ENCODE measurements around the gene E2F8.

E2F8 gene

DNA sequence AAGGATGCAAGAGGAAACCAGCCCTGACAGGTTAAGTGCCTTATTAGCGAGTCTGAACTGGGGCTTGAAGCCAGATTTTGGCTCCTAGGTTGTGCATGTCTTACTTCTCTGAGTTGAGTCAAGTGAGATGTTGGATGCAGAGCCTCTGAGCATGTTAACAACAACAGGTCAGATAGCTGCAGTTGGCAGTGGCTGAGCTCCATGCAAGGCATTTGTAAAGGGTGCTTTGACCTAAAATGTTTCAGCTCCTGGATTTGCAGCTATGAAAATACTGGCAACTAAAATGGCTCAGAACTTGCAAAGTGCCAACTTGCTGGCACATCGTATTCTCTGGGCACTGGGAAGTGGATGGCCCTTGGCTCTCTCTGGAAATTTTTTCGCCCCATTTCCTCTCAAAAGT, 22.5 kb downstream of the E2F8 start:
- no peak for DNase-seq

DNA sequence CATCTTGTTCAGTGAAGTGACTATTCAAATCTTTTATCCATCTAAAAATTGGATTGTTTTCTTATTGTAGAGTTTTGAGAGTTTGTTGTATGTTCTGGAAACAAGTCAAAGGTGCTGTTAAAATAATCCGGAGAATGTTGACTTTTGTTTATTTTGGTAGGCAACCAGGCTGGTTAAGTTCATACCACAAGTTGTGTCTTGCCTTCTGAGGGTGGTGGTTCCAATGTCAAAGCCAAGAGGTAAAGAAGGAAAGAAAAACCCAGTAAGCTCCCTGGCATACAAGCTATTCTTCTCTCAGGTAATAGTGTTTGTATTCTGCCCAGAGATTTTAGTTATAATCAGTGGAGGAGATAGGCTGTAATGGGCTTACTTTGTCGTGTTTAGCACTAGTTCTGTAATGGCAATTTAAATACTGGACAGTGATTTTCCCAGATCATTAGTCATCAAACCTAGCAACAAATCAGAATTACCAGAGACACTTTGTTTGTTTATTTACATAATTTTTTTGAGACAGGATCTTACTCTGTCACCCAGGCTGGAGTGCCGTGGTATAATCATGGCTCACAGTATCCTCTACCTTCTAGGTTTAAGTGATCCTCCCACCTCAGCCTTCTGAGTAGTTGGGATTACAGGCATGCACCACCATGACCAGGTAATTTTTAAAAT, 23.9 kb downstream of the E2F8 start:
- DNase-seq = no peak

DNA sequence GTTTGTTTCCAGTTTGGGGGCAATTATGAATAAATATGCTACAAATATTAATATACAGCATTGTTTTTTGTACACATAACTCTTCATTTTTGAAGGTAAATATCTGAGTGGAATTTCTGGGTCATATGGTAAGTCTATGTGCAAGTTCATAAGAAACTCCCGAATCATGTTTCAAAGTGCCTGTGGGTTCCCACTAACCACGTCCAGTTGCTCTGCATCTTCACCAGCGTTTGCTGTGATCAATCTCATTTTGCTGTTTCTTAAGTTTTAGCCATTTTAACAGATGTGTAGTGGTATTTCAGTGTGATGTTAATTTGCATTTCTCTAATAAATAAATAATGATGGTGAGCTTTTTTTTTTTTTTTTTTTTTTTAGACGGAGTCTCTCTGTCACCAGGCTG, 24.7 kb downstream of the E2F8 start:
- DNase-seq = no peak

DNA sequence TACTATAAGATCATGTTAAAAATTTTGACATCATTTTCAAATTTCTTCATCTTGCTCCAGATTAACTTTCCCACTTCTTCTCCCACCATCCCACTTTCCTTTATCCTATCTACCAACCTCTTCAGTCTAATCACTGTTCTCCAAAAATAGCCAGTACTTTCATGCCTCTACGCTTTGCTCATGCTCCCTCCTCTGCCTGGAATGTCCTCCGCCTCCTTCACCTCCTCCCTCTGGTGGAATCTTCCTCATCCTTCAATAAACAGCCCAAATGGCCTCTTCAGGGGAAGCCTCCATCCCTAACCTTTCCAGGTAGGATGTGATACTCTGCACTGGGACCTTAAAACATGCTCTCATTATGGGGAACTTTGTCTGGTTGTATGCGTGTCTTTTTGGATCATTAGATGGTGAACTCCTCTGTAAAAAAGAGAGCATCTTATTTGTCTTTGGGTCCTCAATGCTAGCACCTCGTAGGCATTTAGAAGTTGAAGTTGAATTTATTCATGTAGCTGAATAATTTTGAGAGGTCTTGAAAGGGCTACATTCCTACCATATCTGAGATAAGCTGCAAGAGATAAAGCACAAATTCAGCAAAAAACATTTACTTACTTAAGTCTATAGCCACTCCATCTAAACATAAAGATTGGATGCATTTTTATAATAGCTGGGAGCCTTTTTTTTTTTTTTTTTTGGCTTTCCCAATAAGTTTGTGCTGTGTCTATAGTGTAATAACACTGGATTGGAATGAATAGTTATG, 31.0 kb downstream of the E2F8 start:
- no peak for DNase-seq

DNA sequence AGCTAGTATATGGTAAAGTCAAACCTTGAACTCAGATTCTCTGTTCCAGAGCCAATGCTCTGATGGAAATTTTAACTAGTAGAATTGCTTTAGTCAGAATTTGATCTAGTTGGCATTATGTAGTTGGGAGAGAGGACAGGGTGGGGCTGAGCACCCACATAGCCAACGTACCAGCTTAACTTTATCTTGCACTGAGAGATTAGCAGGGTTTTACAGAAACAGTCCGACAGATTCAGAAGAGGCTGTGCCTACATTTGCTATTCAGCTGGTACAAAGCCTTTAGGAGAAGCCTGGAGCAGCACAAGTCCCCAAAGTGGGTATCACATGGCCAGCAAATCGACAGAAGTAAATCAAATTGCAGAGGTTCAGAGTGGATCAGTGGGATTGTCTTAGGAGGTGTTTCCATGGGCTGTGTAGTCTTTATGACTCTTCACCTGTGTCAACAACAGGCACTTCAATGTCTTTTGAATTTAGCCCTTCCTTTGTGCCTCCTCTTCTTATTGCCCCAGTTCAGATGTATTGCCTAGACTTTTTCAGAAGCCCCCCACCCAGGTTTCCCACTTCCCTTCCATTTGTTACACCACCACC, 31.7 kb downstream of the E2F8 start:
- DNase-seq = no peak

DNA sequence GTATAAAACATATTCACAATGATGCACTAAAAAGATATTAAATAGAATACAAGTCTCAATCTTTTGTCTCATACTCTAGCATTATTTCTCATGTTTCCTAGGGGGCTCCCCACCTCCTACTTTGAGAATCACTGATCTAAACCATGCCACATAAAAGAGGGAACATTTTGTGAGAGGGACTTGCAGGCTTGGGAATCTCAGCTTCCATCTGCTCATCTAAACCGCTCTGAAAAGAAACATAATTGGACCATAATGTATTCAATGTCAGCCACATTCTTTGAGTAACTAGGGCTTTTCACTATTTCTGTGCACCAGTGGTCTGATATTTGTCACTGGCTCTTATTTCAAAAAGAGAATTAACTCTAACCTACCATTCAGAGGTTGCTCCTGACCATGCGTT, 32.6 kb downstream of the E2F8 start:
- no peak for DNase-seq

DNA sequence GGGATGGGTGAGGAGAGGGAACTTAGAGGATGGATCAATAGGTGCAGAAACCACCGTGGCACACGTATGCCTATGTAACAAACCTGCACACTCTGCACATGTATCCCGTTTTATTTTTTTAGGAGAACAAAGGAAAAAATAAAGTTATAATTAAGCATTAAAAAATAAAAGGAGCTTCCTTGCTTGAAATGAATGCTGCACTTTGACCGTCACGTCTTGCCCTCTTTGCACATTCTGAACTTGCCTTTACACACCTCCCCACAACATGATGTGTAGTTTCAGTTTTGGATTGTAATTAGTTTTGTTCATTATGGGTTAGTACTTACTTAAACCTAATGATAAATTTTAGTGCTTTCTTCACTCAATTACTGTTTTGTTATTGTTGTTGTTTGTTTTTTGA, 35.9 kb downstream of the E2F8 start:
- DNase-seq = no peak

DNA sequence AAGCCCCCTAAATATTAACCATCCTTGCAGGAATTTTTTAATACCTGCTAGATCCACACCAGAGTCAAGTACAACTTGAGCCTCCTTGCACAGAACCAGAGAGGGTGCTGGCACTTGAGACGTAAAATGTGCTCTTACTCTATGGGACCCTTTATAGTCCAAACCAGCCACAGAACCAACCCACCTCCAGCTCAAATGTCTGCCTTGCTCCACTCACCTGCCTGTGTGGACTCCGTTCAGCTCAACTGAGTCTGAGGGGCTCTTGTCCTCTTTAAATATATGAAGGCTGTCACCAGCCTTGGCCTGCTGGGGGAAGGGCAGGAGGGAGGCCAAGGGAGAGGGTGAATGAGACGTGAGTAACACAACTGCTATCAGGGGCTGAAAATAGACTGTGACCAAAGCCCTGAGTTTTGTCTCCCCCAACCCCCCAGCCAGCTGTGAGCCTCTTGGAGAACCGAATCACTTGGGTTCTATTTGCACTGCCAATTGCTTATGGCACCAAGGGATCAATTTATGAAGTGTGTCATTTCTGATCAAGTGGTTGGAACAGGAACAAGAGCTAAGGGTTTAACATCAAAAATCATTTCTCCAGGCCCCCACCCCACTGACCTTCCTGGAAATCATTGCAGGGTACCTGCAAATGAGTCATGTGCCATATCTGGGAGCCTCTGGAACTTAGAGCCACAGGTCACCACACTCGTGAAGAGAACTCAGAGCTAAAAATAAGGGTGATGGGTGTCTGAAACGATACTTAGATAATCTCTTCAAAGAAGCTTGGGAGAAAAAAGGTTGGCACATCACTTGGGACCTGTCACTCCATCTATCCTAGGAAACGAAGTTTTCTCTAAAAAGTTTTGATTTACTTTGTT, 38.8 kb downstream of the E2F8 start, which contains the start of gene CSRP3:
Gene CSRP3, minus strand, starts transcription at position 247 of the 869 bp plus-strand sequence. CDS start 9,535 bp downstream, outside the sequence.
- DNase-seq = peak; percentile 14

DNA sequence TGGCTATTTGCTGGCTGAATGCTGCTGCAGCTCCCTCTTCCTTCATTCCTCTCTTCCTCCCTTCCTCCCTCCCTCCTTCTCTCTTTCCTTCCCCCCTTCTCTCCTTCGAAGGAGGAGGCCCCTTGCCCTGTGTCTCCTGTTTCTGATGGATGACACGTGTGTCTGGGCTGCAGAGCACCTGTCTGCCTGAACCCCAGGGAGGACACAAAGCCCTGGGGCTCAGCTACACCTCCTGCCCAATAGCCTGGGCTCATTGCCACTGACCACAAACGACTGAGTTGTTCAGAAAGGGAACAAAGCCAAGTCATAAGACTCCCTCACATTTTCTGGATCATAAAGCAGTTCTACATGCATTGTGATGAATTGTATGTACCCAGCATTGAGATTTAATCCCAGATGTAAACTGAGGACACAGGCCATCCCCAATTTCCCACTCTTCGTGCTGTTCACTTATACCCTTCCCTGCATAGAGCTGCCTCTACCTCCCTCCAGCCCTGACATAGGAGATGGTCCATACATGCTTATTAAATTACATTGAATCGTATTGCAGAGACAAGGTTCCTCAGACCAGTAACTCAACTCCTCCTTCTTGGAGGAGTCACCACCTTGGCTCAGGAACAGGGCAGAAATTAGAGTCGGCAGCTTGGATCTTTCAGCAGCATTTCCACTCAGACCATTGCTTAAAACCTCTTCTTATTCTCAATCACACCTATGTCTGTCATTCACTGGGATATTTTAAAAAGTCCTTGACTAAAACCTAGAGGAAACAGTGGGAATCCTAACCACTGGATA, 40.1 kb downstream of the E2F8 start:
- peak; percentile 52 for DNase-seq

DNA sequence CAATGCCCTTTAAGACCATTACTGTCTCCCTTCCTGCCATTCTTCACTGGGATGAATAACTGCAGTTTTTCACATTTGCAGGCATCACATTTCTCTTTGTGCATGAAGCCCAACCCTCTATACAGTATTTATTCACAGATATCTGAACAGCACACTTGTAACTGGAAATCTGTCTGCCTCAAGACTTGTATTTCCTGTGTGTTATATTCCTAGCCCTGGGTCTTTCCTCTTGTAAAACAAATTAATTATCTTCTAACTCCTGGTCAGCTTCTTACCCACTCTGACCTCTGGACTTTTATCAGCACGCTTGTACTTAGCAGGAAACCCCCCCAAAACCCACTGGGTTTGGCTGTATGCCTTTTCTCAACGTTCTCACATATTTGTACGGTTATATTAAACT, 41.0 kb downstream of the E2F8 start:
- DNase-seq = no peak

DNA sequence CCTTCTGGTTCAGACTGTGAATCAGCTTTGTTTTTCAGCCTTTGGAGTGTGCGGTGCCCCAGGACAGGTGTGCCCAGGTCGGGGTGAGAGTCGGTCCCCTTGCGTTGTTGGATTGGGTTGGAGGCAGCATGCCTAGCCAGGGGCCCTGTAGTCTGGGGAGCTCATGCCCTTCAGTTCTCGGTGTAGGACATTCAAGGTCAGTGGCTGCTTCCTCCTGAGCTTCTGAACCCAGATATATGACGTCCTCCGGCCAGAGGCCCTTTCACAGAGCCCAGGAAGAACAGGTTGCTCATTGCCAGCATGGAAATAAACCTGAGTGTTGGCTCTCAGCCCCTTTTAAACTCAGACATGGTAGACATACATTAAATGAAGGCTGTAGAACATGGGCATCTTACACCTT, 41.7 kb downstream of the E2F8 start:
- DNase-seq = no peak

DNA sequence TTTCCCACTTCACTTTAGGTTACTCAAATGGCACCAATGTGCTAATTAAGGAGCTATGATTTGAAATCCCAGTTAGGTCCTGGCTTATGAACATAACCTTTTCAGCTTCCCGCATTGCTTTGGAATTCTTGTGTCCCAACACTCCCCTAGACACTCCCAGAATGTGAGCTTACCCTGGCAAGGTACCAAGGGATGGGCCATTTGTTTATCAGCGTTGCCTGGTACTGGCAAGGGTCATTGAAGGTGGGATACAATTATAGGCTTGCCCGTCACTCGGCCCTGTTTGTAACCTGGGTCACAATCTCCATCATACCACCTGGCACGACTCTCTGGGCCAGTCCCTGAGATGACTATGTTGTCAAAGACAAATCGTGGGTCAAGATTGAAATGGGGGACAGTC, 44.3 kb downstream of the E2F8 start:
- no peak for DNase-seq

DNA sequence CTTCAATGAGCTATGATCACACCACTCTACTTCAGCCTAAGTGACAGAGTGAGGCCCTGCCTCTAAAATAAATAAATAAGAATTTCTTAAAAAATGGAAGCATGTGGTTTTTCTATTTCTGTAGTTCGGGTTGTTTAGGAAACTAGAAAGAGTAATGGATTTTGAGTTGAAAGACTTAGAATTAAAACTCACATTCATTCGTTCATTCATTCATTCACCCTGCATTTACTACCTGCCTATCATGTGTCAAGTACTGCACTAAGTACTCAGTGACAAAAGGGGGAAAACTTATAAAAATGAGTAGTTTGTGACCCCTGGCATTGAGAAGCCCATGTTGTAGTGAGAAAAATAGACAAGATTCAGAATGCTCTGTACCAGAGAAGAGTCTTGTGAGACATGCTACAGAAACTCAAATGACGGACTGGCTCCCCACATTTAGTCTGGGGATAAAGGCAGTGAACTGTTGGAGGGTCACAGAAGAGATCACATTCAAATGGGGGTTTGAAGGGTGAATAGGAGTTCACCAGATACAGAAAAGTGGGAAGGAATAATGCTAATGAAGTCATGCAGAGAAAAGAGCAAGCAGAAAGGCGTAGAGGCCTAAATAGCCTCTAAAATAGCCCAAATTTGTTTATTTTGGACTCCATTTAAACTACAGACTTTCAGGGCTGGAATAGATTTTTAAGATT, 46.0 kb downstream of the E2F8 start:
- no peak for DNase-seq

DNA sequence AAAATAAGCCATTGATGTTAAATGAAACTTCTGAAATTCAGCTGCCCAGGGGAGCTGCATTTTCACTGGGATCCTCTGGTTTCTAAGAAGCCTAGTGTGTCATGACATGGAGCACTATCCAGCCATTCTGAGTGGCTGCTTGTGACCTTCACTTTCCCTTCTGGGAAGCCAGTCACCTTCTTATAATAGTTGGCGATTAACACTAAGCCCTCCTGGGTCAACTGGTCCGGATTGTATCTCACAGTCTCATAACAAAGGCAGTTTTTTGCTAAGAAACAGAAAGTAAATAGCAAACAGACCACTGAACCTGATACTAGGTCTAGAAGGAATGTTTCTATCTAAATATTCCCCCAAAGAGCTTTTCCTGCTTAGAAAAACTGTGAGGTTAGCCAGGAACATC, 46.8 kb downstream of the E2F8 start:
- no peak for DNase-seq

DNA sequence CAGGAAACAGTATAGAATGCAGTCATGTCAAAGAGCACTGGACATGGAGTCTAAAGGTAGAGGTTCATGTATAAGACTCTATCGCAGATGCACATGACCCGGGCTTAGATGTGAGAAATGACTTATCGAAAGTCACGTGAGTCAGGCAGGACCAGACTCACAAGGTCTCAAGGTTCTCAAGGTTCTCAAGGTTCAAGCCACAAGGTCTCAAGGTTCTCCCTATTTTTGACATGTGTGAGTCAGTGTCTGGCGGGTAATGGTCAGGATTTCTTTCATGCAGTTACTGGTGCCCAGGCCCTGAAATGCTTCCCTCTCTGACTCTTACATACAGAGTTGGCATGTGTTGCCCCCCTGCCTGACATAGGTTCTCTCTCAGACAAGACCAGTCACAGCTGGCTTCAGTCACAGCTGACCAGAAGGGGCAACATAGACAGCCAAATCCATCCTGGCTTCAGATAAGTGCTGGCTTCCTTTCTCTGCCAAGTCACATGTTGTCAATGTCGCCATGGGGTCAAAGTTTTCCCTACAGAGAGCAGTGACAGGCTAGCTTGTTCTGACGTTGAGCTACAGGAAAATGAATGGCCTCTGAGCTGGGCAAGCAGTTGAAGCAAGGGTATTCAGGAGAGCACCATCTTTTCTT, 49.1 kb downstream of the E2F8 start:
- DNase-seq = no peak

DNA sequence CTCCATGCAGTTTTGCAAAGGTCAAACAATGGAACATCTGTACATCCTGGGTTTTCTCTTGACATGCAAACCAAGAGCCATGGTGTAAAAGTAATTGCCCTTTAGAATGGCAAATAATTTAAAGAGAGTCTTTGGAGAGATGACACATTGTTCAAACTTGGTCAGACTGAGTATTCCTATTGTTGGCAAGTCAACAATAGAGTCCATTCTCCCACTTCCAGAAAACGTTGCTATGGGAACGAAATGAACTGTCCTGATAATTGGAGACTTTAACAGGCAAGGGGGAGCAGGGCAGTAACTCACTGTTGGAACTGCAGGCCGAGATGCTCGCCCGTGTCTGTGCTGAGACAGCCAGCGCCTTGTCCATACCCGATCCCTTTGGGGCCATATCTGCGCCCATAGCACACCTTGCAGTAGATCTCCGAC, 52.9 kb downstream of the E2F8 start:
- DNase-seq = no peak

DNA sequence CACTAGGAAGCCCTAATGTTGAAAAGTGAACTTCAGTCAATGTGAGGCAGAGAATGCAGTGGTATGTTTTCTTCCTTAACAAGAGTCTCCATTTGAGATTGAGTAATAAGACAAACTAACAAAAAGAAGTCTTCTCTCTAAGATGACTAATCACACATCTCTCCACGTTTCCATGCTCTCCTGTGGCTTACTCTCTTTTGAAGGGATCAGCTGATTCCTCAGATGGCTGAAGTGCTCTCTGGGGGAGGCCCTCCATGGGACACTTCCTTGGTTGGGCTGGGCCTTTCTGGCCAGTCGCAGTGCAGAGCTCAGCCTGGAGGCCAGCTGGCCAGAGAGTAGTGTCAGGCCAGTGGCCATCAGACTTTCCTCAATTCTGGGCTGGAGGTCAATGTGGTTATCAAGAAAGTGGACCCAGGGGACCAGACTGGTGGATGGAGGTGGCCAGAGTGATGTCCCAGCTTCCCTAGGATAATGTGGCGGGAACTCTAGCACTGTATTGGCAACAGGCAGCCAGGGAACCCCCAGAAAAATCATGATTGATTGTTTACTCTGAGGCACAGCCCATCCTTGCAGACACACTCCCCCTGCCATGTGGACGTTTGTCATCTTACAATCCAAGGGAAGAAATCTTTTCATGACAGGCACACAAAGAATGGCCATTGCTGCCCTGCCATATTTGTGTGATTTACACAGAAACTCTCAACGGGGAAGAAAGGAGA, 53.5 kb downstream of the E2F8 start:
- no peak for DNase-seq

DNA sequence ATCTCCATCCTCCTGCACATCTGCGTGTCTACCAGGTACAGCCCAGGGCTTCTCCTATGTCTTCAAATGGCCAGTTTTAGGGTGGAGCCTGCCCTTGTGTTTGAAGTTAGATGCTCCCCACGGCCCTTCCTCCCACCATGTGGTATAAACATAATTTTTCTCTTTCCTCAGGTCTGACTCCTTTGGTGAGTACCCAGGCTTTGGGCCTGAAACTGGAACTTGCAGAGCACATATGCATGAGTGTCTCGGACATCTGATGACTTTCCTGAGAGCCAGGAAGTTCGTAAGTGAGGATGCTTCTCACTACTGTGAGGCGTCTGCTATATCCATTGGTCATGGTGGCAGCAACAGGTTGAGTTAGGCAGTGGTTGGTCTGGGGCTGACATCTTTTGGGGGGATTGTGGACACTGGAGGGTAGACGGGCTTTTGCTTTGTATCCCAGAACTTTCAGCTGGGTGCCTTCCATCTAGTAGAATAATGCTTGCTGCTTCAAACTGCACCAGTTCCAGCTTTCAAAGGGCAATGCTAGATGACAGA, 55.2 kb downstream of the E2F8 start:
- DNase-seq = no peak

DNA sequence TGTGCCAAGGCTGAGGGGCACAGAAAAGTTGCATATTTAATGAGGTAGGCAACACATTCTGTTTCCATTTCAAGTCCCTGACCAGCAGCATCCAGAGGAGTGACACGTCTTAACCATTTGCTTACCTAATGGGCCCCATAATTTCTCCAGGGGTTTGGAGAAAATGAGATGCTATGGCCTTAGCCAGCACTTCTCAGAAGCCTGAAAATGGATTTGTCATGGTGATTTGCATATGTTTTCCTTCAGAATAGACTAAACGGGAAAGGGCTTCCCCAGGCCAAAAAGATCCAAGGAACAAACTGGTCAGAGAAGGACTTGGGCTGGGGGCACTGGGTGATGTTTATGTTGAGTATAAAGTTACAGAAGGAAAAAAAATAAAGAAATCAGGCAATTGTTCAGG, 55.7 kb downstream of the E2F8 start:
- DNase-seq = no peak

DNA sequence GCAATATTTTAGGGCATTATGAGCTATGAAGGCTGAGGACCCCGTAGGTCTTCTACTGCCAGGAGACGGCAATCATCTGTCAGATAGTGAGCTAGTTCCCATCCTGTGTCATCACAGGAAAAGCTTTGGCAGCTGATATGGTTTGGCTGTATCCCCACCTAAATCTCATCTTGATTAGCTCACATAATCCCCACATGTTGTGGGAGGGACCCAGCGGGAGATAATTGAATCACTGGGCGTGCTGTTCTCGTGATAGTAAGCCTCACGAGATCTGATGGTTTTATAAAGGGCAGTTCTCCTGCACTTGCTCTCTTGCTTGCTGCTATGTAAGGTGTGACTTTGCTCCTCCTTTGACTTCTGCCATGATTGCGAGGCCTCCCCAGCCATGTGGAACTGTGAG, 57.1 kb downstream of the E2F8 start:
- DNase-seq = peak; percentile 7
